Mucosa of descending colon (tissue), 3 donors: Measurements from ENCODE around the gene AZIN2. TPM values are rescaled to one million over a fixed set of nuclear protein-coding genes. Genes with fewer than 3 reads are reported as not detected.
"Not testable (repeated sequence)": the region's sequence is repeated elsewhere in the genome, so short reads cannot be mapped to it uniquely, and the experiment has no call there.

Experiments
- ATAC-seq: fragments of 200-7000 bp; cut with Tn5 transposase; one replicate; pipeline ENCODE4 v1.9.1; 2020; ENCODE audit warnings: mild to moderate bottlenecking, moderate library complexity
- DNase-seq, 3 donors: peaks; one replicate each; pipeline ENCODE4 v3.0.0-alpha.2; 2020
- H3K36me3 ChIP-seq: fragments of 200-600 bp; one replicate; pipeline ENCODE4 v1.8.0; 2021; ENCODE audit warnings: low read depth, mild to moderate bottlenecking
- H3K4me1 ChIP-seq: fragments of 200-600 bp; one replicate; pipeline ENCODE4 v1.8.0; 2021; ENCODE audit warnings: low read depth, mild to moderate bottlenecking
- H3K4me3 ChIP-seq: fragments of 200-600 bp; one replicate; pipeline ENCODE4 v1.8.0; 2021; ENCODE audit warnings: mild to moderate bottlenecking
- H3K9me3 ChIP-seq: fragments of 200-600 bp; one replicate; pipeline ENCODE4 v1.8.0; 2021; ENCODE audit warnings: mild to moderate bottlenecking
- CTCF ChIP-seq: fragments of 200-600 bp; IDR thresholded peaks from one replicate; pipeline ENCODE4 v1.8.0; 2022; ENCODE audit warnings: antibody characterized with exemption, mild to moderate bottlenecking
- intact Hi-C, 2 donors: fragments of 100-400 bp; cut with DNase I in 1 of 2; cut with micrococcal nuclease in 1 of 2; formaldehyde crosslinking; loops; one replicate each; pipeline versions ENCODE4 v1.11.0 to v1.11.1; 2022; cut with DNase I, micrococcal nuclease
- total RNA-seq, 3 donors: library from RNA; stranded (reverse); fragmentation: NEBNext Ultra II Directional in 2 of 3; extraction: Animal tissue kit (Norgen Biotek cat#: 25700) in 2 of 3; gene quantifications; one replicate each; pipeline versions ENCODE4 v1.2.1 to v1.2.4, GENCODE V29; 2021 to 2023
- donor health status: DM: no; HTN: no; CAD: no; lungs with moderate emphysema.
- donor health status: DM: no; HTN: no; CAD: no.
- donor health status: DM: no; HTN: yes; CAD: no.

The AZIN2 gene
- total RNA-seq, 3 donors from 2014 or later = 13.8 to 36.5 (median 19.0) TPM

GRCh38 chr1:33120436-33121231, 39.7 kb downstream of the AZIN2 start:
- no peak for ATAC-seq
- Histone ChIP-seq H3K36me3 (no peaks in the 10 kb centered on the region), H3K4me1 (no peaks in the 10 kb centered on the region), H3K9me3 (no peaks in the 10 kb centered on the region), H3K4me3 (no peak overlapping the region)
- DNase-seq = no peak
- no peak for TF ChIP-seq CTCF
- intact Hi-C loops = no loop called here

GRCh38 chr1:33121728-33122127, 40.8 kb downstream of the AZIN2 start:
- no peak for DNase-seq
- intact Hi-C loops = no loop called here
- TF ChIP-seq CTCF = no peak

GRCh38 chr1:33122483-33123178, 41.7 kb downstream of the AZIN2 start:
- intact Hi-C loops = no loop called here
- Histone ChIP-seq H3K4me3 (no peak overlapping the region), H3K9me3 (no peaks in the 10 kb centered on the region), H3K36me3 (no peaks in the 10 kb centered on the region), H3K4me1 (peaks cover 5% of the 10 kb centered on the region)
- TF ChIP-seq CTCF = no peak
- no peak for DNase-seq
- no peak for ATAC-seq

More at GRCh38 chr1:33121728-33122127, 40.8 kb downstream of the AZIN2 start:
- ATAC-seq = no peak
- H3K4me3 ChIP-seq = no peak overlapping the region
- H3K4me1 ChIP-seq = peaks cover 5% of the 10 kb centered on the region
- H3K9me3 ChIP-seq = no peaks in the 10 kb centered on the region
- no peaks in the 10 kb centered on the region for H3K36me3 ChIP-seq

- DNase-seq = no peak
- no peak for ATAC-seq
- intact Hi-C loops = no loop called here
- no peak for TF ChIP-seq CTCF
- H3K4me1 ChIP-seq = peaks cover 5% of the 10 kb centered on the region
- no peak overlapping the region for H3K4me3 ChIP-seq
- no peaks in the 10 kb centered on the region for H3K36me3 ChIP-seq
- H3K9me3 ChIP-seq = no peaks in the 10 kb centered on the region
Observed at GRCh38 chr1:33123266-33123665, 42.3 kb downstream of the AZIN2 start.

GRCh38 chr1:33124647-33125046, 43.7 kb downstream of the AZIN2 start:
- H3K4me1 ChIP-seq, H3K4me3 ChIP-seq, intact Hi-C loops, DNase-seq, H3K36me3 ChIP-seq, ATAC-seq, H3K9me3 ChIP-seq: not testable (repeated sequence)

GRCh38 chr1:33126411-33127000, 45.6 kb downstream of the AZIN2 start:
- intact Hi-C loops = no loop called here
- Histone ChIP-seq H3K9me3 (no peaks in the 10 kb centered on the region), H3K36me3 (no peaks in the 10 kb centered on the region), H3K4me3 (peak overlapping the region; percentile 39), H3K4me1 (peaks cover 5% of the 10 kb centered on the region)
- DNase-seq (no peak), ATAC-seq (no peak)
- no peak for TF ChIP-seq CTCF
